GM20000 (cell line): Measurements from ENCODE around the gene NR6A1.

ENCODE experiments used
- DNase-seq: peaks from one replicate; pipeline ENCODE4 v3.0.0; 2012; ENCODE audit warnings: low spot score
- CTCF ChIP-seq: IDR thresholded peaks from 2 replicates; pipeline ENCODE4 v1.5.1; 2012; ENCODE audit warnings: mild to moderate bottlenecking, control low read depth; ENCODE audit errors: extremely low read depth, missing control alignments

NR6A1 gene

GRCh38 chr9:124666642-124667041, 104.5 kb downstream of the NR6A1 start:
- no peak for DNase-seq
- no peak for TF ChIP-seq CTCF

DNA sequence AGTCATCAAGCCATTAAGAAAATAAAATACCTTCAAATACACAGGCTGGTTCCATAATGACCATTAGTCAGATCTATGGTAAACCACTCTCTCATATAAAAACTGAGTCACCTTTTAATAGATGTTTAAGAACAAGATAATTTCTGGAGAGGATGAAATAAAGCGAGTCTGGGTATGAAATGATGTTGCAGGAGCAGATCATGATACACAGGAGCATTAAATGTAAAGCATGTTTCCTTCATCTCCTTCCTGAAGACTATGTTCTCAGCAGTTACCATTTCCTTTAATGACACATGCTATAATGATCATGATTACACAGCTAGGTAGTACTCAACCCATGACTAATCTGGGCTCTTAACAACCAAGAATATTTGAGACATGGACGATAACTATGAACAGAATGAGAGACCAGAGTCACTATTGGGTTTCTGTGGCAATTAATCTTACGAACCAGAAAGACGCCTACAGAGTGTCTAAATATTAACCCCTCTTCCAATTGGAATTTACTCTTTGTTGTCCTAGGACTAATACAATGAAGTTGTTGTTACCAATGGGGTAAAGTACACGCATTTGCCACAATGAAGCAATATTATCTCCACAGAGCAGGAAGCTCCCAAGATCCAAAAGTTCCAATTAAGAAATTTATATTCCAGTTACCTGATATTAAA, 105.6 kb downstream of the NR6A1 start:
- no peak for DNase-seq
- no peak for TF ChIP-seq CTCF

DNA sequence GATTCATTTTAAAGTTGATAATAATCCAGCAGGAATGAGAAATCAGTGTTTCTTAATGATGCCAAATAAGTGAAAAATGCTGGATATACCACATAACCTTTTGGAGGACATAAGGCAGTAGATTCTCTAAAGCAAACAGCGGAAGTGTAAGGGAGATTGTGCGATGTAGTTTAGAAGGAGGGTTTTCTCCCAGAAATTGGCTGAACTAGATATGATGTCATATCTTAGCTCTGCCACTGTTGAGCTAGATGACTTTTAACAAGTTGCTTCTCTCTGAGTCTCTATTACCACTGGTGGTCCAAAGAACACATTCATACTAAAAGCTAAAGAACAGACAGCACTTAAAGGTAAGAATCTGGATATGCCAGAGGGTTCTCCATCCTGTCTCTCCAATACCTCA, 107.0 kb downstream of the NR6A1 start:
- no peak for DNase-seq

DNA sequence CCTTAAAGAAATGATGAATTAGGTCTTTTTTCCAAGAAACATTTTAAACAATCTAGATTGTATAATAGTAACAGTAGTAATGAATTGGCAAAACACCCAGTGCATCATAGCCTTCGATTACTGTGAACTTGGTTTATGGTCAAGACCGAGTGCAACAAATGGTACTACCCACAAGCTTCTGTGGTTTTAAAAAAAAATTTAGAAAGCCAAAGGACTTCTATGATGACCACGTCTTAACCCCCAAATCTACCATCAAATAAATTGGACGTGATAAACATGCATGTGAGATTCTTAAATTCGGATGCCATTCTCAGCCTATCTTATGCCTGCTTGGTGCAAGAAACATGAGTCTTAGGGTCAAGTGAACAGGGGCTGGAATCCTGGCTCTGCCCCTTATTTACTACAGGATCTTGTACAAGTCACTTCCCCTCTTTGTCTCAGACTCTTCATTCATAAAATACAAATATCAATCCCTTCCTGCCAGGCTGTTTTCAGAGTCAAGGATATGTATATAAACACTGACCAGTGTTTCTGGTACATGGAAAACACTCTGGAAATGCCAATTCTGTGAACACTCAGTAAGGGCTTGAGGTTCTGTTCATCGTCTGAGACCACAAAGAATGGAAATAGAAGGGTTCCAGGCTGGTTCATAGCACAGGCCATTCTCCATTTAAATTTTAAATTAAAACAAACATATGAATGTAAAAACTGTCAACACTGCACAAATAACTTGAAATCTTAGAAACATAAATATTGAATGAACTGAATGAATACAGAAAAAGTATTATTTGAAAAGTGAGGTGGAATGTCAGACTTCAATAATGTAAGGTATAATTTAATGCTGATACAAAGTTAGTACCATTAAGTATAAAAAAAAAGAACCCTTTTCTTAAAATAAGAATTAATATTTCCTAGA, 107.8 kb downstream of the NR6A1 start:
- no peak for TF ChIP-seq CTCF
- DNase-seq, result no peak

More for the DNA sequence above, 107.0 kb downstream of the NR6A1 start:
- no peak for TF ChIP-seq CTCF

DNA sequence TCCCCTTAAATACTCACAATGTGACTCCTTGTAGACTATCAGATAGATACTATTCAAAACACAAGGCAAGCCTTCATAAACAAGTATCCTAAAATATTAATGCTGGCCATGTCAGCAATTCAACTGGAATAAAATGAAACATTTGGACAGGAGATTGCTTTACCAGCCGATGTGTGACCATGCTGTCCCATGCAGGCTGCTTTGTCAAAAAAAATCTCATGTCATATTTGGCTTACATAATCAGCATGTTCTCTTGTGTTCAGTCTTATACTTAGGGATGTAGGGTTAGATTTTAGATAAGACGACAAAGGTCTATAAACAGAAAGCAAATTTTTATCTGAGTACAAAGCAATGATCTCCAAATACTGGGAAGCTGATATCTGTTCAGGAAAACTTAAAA, 108.5 kb downstream of the NR6A1 start:
- DNase-seq, result no peak
- no peak for TF ChIP-seq CTCF

DNA sequence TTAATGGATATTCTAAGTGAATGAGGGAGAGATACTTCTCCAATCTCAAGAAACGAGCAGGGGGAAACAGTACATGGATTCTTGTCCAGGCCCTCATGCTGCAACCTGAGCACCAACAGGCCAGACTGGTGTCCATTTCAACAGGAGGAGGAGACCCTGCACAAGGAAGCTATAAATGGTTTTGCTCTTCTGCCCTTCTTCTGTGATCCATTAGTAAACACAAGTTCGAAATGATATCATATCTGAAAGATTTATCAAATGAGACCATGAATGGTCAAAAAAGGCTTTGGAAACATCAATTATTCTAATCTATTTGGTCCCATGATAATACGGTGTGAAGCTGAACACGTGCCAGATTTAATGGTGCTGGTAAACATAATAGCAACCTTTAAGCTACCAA, 109.8 kb downstream of the NR6A1 start:
- TF ChIP-seq CTCF, result no peak
- no peak for DNase-seq

DNA sequence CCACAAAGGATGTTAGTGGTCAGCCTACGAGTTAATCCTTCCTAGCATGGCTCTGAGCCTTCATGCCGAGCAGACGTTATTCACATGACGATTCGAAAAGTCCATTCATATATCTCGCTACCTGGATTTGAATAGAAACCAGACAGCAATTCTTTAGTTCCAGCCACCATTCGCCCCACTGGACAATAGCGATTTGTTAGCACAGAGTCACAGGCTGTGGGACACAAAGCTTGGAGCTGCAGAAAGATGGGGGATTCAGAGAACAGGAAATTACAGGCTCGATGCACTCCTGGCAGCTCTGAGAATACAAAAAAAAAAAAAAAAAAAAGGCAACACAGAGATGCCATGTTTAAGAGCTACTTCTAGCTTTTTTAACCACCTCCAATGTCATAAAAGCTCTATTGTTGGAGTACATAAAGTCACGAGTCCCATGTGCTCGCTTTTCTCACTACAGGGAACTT, 110.7 kb downstream of the NR6A1 start:
- no peak for TF ChIP-seq CTCF
- DNase-seq, result peak; percentile 9
